Retinal pigment epithelial cell (primary cell): ENCODE results near the gene OSBPL6.

Experiments
- DNase-seq: peaks from one replicate; pipeline ENCODE4 v3.0.0-alpha.2; 2010; ENCODE audit warnings: low read depth
- H3K4me3 ChIP-seq: 2 replicates; pipeline ENCODE4 v1.5.1; 2011; ENCODE audit warnings: mild to moderate bottlenecking, low read length, control low read depth, moderate library complexity
- CTCF ChIP-seq: conservative IDR thresholded peaks from 2 replicates; pipeline ENCODE4 v1.5.1; 2011; ENCODE audit warnings: low read depth, low read length, control low read depth, inconsistent platforms

Gene OSBPL6

GRCh38 chr2:178377046-178377445, 182.7 kb downstream of the OSBPL6 start:
- no peak for DNase-seq
- TF ChIP-seq CTCF = no peak
- no peak overlapping the region for H3K4me3 ChIP-seq

- no peak for TF ChIP-seq CTCF
- H3K4me3 ChIP-seq = no peak overlapping the region
- DNase-seq = no peak
Observed at GRCh38 chr2:178379162-178380004, 185.1 kb downstream of the OSBPL6 start.

- no peak for DNase-seq
- H3K4me3 ChIP-seq = no peak overlapping the region
- no peak for TF ChIP-seq CTCF
Observed at GRCh38 chr2:178380763-178381162, 186.5 kb downstream of the OSBPL6 start.

- no peak overlapping the region for H3K4me3 ChIP-seq
- TF ChIP-seq CTCF = no peak
- no peak for DNase-seq
Observed at GRCh38 chr2:178383718-178384117, 189.4 kb downstream of the OSBPL6 start.

- TF ChIP-seq CTCF = no peak
- H3K4me3 ChIP-seq = no peak overlapping the region
- DNase-seq = no peak
Observed at GRCh38 chr2:178385595-178386148, 191.4 kb downstream of the OSBPL6 start.

- H3K4me3 ChIP-seq = no peak overlapping the region
- DNase-seq = no peak
- no peak for TF ChIP-seq CTCF
Observed at GRCh38 chr2:178386986-178387597, 192.8 kb downstream of the OSBPL6 start.
